GM19023 (cell line): ENCODE results near the gene TNK1.

Experiments
- ATAC-seq: cut with Tn5 transposase; IDR thresholded peaks from one replicate; pipeline ENCODE4 v1.9.1; 2021; ENCODE audit warnings: mild to moderate bottlenecking, moderate library complexity; ENCODE audit not compliant: unreplicated experiment

The TNK1 gene

GRCh38 chr17:7408863-7409262, 28.0 kb downstream of the TNK1 start:
- ATAC-seq: no peak

DNA sequence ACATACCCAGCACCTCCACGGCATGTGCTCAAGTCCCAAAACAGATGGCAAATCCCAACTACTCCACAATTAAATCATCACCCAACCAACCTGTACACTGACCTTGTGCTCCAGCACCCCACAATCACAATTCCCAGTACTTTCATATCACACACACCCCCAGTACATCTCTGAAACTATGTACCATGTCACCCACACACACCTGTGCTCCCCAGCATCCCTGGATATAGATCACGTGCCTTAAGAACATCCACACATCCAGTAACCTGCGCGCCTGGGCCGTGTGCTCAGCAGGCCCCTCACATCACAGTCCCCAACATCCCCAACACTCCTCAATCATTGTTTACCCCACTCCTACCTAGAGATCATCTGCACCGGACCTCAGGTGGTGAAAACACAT, 28.8 kb downstream of the TNK1 start:
- no peak for ATAC-seq

GRCh38 chr17:7410634-7411426, 29.9 kb downstream of the TNK1 start:
- no peak for ATAC-seq

DNA sequence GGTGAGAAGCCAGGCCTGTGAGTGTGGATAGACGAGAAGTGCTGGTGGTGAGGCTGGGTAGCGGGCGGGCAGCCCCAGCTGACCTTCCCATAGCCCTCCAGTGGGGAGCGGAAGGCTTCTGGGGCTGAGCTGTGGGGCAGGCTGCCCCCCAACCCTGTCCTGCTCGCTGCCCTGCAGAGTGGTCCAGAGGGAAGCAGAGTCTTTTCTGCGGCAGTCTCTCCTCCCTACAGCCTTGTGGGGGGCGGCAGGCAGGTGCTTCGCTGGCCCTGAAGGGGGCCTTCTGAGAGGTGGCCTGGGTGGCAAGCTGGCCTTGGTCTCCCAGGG, 30.5 kb downstream of the TNK1 start:
- ATAC-seq: no peak

- ATAC-seq: no peak
Measured at GRCh38 chr17:7413346-7413985, 32.6 kb downstream of the TNK1 start.

- ATAC-seq: no peak
Measured at GRCh38 chr17:7414837-7415236, 33.9 kb downstream of the TNK1 start.

DNA sequence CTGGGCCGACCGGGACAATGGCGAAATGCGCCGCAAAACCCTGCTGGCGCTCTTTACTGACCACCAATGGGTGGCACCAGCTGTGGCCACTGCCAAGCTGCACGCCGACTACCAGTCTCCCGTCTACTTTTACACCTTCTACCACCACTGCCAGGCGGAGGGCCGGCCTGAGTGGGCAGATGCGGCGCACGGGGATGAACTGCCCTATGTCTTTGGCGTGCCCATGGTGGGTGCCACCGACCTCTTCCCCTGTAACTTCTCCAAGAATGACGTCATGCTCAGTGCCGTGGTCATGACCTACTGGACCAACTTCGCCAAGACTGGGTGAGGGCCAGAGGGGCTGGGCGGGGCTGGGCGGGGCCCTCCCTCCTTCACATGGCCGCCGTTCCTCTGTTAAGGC, 34.9 kb downstream of the TNK1 start:
- ATAC-seq: no peak

DNA sequence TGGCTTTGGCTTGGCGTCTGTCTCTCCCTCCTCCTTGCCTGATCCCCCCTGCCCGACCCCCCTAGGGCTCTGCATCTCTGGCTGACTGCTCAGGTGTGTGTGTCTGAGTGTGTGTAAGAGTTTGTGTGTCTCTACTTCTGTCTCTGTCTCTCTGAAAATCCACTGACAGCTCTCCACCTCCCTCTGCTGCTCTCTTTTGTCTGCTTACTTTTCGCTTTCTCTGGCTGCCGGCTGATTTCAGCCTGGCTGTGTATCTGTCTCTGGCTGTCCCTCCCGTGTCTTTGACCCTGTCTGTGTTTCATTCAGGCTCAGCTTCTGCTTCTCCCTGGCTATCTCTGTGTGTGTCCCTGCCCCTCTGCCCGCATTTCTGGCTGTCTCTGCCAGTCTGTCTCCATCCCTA, 35.4 kb downstream of the TNK1 start:
- no peak for ATAC-seq

- no peak for ATAC-seq
Measured at GRCh38 chr17:7417056-7417655, 36.3 kb downstream of the TNK1 start.

GRCh38 chr17:7418472-7419152, 37.7 kb downstream of the TNK1 start:
- ATAC-seq: no peak

DNA sequence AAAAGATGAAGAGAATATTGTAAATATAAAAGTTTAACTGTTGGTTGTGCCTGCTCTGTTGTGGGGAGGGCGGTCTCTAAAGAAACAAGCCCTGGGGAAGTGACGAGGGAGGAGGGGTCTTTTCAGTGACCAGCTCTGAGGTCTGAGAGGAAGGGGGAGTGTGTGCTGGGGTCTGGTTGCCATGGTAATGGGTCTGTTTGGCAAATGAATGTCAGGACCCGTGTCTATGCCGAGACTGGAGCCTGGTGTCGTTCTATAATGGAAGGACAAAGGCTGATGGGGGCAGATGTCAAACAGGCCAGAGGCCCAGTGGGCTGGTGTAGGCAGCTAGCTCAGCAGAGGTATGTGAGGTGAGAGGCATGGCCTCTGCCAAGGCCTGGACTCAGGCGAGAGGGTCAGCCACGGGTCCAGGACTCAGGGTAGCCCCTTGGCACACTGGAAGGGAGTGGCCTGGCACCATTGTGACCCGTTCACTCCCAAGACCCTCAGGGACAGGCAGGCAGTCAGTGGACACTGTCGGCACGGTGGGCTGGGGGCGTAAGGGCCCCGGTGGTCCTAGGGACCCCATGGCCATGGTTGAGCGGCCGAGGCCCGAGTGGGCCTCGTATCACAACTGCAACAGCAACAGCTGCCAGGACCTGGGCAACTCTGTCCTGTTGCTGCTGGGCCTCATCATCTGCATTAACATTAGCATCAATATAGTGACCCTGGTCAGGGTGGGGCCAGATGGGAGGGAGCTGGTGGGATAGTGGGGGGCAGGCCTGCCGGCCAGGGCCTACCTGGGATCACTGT, 39.1 kb downstream of the TNK1 start, which contains the start of gene SPEM1:
TSS of gene SPEM1 (plus strand) at position 506 of the 792 bp plus-strand sequence. CDS start at position 567, 61 bp downstream.
- ATAC-seq: no peak

GRCh38 chr17:7421186-7421585, 40.3 kb downstream of the TNK1 start:
- no peak for ATAC-seq

GRCh38 chr17:7423679-7424078, 42.8 kb downstream of the TNK1 start:
- ATAC-seq: no peak

DNA sequence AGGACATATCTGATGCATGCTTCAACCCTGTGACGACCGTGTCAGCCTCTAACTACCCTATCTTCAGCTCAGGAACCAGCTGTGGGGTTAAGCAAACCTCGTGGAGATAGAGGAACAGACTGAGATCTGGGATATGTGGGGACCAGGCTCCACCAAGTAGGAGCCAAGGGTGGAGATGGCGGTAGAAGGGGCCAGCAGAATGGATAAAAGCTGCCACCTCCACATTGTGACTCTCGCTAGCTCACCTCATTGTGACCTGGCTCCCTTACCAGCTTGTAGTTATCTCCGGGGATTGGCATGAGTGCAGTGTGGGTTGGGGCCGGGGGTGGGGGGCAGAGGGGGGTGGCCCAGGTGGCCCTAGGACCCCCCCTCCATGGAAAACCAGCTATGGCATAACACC, 44.4 kb downstream of the TNK1 start, which contains the start of gene SPEM2:
TSS of gene SPEM2 (plus strand) at position 301 of the 400 bp plus-strand sequence. CDS start at position 374, 73 bp downstream.
- ATAC-seq: no peak

DNA sequence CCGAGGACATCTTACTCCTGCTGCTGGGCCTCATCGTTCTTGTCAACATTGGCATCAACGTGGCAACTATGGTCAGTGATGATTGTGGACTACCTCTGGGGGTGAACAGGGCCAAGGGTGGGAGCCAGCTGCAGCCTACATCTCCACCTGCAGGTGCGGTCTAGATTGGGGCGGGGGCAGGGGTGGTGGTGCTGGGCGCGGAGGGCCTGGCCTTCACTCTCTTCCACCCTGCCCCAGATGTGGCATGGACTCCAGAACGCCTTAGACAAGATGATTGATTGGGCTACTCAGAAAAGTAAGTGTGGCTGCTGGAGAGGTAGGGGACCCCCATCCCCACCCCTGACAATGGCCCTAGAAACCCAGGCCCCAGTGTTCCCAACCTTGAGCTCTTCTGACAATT, 44.9 kb downstream of the TNK1 start:
- ATAC-seq: no peak

DNA sequence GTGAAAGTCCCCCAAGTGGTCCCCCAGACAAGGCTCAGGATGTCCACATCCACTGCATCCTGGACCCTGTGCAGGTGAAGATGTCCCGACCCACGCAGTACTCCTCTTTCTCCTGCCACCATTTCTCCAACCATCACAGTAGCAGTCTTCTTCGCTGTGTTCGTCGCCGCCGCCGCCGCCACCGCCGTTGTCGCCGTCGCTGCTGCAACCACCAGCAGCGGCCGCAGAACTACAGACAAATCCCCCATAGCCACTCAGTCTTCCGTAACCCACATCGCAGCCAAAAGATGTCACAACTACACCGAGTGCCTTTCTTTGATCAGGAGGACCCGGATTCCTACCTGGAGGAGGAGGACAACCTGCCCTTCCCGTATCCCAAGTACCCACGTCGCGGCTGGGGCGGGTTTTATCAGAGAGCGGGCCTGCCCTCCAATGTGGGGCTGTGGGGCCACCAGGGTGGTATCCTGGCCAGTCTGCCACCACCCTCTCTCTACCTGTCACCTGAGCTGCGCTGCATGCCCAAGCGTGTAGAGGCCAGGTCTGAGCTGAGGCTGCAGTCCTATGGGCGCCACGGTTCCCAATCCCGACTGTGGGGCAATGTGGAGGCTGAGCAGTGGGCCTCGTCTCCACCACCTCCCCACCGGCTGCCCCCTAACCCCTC, 45.4 kb downstream of the TNK1 start:
- no peak for ATAC-seq

DNA sequence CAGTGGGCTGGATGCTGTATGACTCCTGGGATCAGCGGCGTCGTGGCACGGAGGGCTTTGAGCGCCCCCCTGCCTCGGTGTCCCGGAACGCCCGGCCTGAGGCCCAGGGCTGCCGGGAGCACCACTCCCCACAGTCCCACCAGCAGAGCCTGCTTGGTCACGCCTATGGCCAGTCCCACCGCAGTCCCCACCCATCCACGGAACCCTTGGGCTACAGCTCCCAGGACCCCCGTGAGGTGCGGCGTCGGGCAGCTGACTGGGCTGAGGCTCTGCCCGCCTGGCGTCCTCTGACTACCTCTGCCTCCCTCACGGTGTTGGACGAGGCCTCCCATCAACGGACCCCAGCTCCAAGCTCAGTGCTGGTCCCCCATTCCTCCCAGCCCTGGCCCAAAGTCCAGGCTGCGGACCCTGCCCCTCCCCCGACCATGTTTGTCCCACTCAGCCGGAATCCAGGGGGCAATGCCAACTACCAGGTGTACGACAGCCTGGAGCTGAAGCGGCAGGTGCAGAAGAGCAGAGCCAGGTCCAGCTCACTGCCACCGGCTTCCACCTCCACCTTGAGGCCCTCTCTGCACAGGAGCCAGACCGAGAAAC, 46.1 kb downstream of the TNK1 start:
- no peak for ATAC-seq

GRCh38 chr17:7427549-7427948, 46.7 kb downstream of the TNK1 start:
- no peak for ATAC-seq

DNA sequence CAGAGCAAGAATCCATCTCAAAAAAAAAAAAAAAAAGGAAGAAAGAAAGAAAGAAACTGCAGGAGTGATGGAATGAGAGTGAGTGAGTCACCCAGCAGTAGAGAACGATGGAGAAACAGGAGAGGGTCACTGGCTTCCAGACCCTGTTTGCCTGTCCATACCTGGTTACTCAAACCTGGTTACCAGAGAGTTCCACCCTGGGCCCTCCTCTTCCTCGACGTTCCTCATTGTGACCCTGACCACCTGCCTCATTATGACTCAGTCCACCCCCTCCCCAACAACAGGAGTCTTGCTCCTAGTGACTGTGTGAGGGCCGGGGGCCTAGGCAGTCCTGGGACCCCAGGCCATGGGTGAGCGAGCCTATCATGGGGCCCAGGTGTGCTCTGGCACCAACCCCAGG, 47.7 kb downstream of the TNK1 start, which contains the start of gene SPEM3:
TSS of gene SPEM3 (plus strand) at position 301 of the 400 bp plus-strand sequence. CDS start at position 347, 46 bp downstream.
- no peak for ATAC-seq

- ATAC-seq: no peak
Measured at GRCh38 chr17:7429722-7430121, 48.8 kb downstream of the TNK1 start.
